NT2/D1 (cell line): ENCODE measurements around the gene FOCAD.

Experiments used
- DNase-seq: peaks from one replicate; pipeline ENCODE4 v3.0.0-alpha.2; 2011; ENCODE audit warnings: low read depth, low spot score
- H3K27me3 ChIP-seq: 2 replicates; pipeline ENCODE4 v1.6.0; 2011; ENCODE audit warnings: mild to moderate bottlenecking; ENCODE audit not compliant: insufficient read length, insufficient read depth
- H3K36me3 ChIP-seq: 2 replicates; pipeline ENCODE4 v1.6.1; 2011; ENCODE audit warnings: mild to moderate bottlenecking, low read length, mixed read lengths; ENCODE audit not compliant: insufficient read depth, insufficient read length
- H3K4me1 ChIP-seq: 2 replicates; pipeline ENCODE4 v1.5.1; 2011; ENCODE audit not compliant: insufficient read depth, insufficient read length
- H3K4me3 ChIP-seq: 2 replicates; pipeline ENCODE4 v1.5.1; 2011; ENCODE audit warnings: low read depth; ENCODE audit not compliant: insufficient read length
- H3K9ac ChIP-seq: 2 replicates; pipeline ENCODE4 v1.6.0; 2011; ENCODE audit warnings: low read depth; ENCODE audit not compliant: insufficient read length
- H3K9me3 ChIP-seq: 2 replicates; pipeline ENCODE4 v1.5.1; 2011; ENCODE audit warnings: mild to moderate bottlenecking, low read length; ENCODE audit not compliant: insufficient read depth
- SUZ12 ChIP-seq: IDR thresholded peaks from 2 replicates; pipeline ENCODE4 v1.6.1; 2011; ENCODE audit not compliant: insufficient read length, insufficient read depth; ENCODE audit errors: extremely low read depth
- YY1 ChIP-seq: IDR thresholded peaks from 2 replicates; pipeline ENCODE4 v1.6.1; 2011; ENCODE audit not compliant: insufficient read length, insufficient read depth
- ZNF274 ChIP-seq: IDR thresholded peaks from 2 replicates; pipeline ENCODE4 v1.6.1; 2011; ENCODE audit warnings: mild to moderate bottlenecking, low read depth, low read length

FOCAD gene

DNA sequence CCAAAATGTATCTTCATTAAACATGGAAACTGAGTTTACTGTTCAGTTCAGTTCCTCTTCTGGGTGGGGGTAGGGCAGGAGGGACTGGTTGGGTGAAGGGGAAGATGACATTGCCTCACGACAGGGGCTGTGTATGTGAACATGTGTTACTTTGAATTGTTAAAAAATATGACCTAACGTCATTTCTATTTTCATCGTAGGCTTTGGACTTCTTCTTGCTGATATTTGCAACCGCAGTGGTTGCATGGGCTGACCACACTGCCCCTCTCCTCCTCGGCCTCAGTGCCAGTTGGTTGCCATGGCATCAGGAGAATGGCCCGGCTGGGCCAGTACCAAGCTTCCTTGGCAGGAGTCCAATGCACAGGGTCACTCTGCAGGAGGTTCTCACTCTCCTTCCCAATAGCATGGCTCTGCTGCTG is 305.9 kb downstream of the FOCAD start:
- TF ChIP-seq YY1 (no peak), ZNF274 (no peak), SUZ12 (no peak)
- Histone ChIP-seq H3K9me3 (no peaks in the 10 kb centered on the region), H3K4me3 (no peak overlapping the region), H3K27me3 (no peaks in the 10 kb centered on the region), H3K36me3 (peaks cover 42% of the 10 kb centered on the region), H3K9ac (no peak overlapping the region), H3K4me1 (no peaks in the 10 kb centered on the region)
- no peak for DNase-seq

DNA sequence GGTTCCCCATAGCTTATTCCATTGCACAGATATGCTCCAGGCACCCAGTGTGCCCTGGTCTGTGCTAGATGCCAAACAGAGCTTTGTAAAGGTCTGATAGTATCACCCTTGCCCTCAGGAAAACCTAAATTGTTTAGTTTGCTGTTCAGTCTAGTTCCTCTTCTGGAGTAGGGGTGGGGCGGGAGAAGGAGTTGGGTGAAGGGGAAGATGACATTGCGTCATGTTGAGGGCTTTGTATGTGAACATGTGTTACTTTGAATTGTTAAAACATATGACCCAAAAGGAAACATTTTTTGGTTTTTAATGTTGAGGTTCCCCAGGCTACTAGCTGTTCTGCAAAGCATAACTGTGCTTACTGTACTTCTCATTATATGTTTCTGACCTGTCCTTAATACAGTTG is 306.8 kb downstream of the FOCAD start:
- Histone ChIP-seq H3K4me3 (no peak overlapping the region), H3K4me1 (no peaks in the 10 kb centered on the region), H3K9me3 (no peaks in the 10 kb centered on the region), H3K9ac (no peak overlapping the region), H3K27me3 (no peaks in the 10 kb centered on the region), H3K36me3 (peaks cover 49% of the 10 kb centered on the region)
- TF ChIP-seq YY1 (no peak), SUZ12 (no peak), ZNF274 (no peak)
- DNase-seq, result no peak

DNA sequence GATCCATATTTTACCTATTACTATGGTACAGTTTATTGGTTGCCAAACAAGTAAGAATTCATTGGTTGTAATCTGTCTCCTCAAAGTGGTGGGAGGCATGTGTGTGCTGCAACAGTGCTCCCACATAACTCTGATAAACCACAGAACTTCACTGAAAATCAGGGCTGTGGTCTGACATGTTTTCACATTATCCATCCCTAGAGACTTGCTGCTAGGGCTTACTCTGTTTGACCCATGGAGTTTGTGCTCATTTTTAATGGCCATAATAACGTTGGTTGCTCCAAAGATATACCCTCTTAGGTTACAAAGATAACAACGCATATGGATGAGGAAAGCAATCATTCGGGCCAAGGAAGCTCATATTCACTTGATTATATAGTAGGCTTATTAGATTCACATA is 310.4 kb downstream of the FOCAD start:
- DNase-seq, result no peak
- TF ChIP-seq ZNF274, result no peak
- TF ChIP-seq YY1, result no peak
- no peak for TF ChIP-seq SUZ12
- Histone ChIP-seq H3K9ac (no peak overlapping the region), H3K4me3 (no peak overlapping the region), H3K4me1 (no peaks in the 10 kb centered on the region), H3K27me3 (no peaks in the 10 kb centered on the region), H3K36me3 (peaks cover 41% of the 10 kb centered on the region), H3K9me3 (no peaks in the 10 kb centered on the region)

DNA sequence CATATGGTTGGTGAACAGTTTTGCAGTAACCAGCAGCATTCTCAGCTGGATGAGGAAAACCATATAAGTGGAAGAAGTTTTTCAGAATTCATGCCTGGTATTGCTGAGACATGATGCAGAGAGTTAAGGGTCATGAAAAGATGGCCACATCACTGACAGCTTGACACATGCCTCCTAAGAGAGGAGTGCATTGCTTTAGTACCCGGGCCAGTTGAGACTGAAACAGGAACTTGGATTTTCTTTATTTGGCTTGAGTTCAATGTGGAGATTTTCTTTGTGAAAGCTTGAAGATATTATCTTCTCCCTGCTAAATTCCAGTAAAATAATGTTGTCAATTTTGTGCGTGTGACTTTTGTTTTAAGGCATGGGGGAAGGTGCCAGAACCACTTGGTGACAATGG is 311.6 kb downstream of the FOCAD start:
- H3K9me3 ChIP-seq, result 0 out of 2 replicates have a peak, but pooled peaks cover 2% of the 10 kb centered on the region
- H3K9ac ChIP-seq, result no peak overlapping the region
- TF ChIP-seq ZNF274 (no peak), SUZ12 (no peak), YY1 (no peak)
- peaks cover 31% of the 10 kb centered on the region for H3K36me3 ChIP-seq
- H3K27me3 ChIP-seq, result no peaks in the 10 kb centered on the region
- no peak for DNase-seq
- H3K4me1 ChIP-seq, result no peaks in the 10 kb centered on the region
- no peak overlapping the region for H3K4me3 ChIP-seq

DNA sequence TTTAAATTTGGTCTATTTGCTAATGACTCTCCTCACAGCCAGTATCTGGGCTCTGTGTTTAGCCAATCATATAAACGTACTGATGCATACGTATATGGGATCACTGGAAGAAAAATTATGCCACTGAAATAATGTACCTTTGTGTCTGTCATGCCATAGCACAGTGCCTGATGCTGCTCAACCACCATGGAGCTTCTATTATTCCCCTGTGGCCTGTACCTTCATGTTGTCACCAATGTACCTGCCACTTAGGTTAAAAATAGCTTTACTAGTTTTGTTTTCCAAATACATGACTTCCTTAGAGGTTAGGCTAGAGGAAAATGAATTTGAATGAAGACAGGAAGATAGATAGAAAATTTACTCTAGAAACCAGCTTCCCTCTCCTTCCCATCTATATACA is 312.8 kb downstream of the FOCAD start:
- Histone ChIP-seq H3K9ac (no peak overlapping the region), H3K27me3 (no peaks in the 10 kb centered on the region), H3K4me3 (no peak overlapping the region), H3K9me3 (0 out of 2 replicates have a peak, but pooled peaks cover 4% of the 10 kb centered on the region), H3K4me1 (no peaks in the 10 kb centered on the region), H3K36me3 (peaks cover 26% of the 10 kb centered on the region)
- TF ChIP-seq YY1 (no peak), SUZ12 (no peak), ZNF274 (no peak)
- no peak for DNase-seq

DNA sequence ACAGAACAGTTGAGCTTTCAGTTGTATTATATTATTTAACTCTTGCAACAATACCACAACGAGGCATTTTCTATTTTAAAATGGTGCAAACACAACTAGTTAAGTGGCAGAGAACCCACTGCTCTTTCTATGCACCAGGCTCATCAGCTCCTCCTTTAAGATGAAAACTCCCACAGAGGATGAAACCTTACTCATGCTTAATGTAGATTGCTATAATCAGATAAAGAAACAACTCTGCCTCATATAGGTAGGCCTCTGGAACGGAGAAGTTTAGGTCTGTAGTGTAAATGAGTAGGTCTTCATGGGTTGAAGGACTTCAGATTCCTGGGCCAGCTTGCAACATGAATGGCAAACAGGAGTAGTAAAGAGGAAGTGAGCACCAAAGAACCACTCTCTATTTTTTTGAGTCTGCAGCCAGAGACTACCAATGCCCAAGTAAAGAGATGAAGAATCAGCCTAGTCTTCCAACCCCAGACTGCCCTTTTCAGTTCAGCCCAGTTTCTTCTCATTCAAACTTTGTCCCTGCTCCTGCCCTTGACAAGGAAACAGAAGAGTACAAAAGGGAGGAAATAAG is 313.5 kb downstream of the FOCAD start:
- TF ChIP-seq SUZ12 (no peak), ZNF274 (no peak), YY1 (no peak)
- Histone ChIP-seq H3K9ac (no peak overlapping the region), H3K36me3 (peaks cover 23% of the 10 kb centered on the region), H3K9me3 (0 out of 2 replicates have a peak, but pooled peaks cover 4% of the 10 kb centered on the region), H3K27me3 (no peaks in the 10 kb centered on the region), H3K4me3 (no peak overlapping the region), H3K4me1 (no peaks in the 10 kb centered on the region)
- no peak for DNase-seq

DNA sequence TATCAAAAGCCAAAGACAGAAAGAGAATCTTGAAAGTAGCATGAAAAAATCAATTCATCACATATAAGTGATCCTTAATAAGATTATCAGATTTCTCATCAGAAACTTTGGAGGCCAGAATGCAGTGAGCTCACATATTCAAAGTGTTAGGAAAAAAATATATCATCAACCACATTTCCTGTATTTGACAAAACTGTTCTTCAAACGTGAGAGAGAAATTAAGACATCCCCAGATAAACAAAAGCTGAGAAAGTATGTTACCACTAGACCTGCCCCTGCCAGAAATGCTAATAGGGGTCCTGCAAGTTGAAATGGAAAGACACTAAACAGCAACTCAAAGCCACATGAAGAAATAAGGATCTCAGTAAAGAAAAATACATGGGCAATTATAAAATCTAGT is 317.5 kb downstream of the FOCAD start:
- DNase-seq, result no peak
- Histone ChIP-seq H3K9ac (no peak overlapping the region), H3K27me3 (no peaks in the 10 kb centered on the region), H3K4me3 (no peak overlapping the region), H3K9me3 (0 out of 2 replicates have a peak, but pooled peaks cover 4% of the 10 kb centered on the region), H3K36me3 (no peaks in the 10 kb centered on the region), H3K4me1 (no peaks in the 10 kb centered on the region)
- TF ChIP-seq SUZ12 (no peak), ZNF274 (no peak), YY1 (no peak)

DNA sequence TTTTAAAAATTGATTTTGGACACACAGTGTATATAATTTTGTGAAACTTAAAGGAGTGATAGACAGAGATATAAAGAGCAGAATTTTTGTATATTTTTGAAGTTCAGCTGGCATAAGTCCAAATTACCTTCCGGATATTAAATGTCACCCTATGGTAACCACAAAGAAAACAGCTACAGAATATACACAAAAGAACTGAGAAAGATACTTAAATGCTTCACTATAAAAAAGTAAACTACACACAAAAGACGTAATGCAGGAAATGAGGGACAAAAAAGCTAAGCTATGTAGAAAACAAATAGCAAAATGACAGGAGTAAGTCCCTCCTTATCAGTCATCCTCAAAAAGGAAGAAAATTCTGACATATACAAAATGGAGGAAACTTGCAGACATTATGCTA is 318.0 kb downstream of the FOCAD start:
- TF ChIP-seq SUZ12 (no peak), ZNF274 (no peak), YY1 (no peak)
- Histone ChIP-seq H3K4me1 (no peaks in the 10 kb centered on the region), H3K9ac (no peak overlapping the region), H3K4me3 (no peak overlapping the region), H3K9me3 (0 out of 2 replicates have a peak, but pooled peaks cover 4% of the 10 kb centered on the region), H3K36me3 (no peaks in the 10 kb centered on the region), H3K27me3 (no peaks in the 10 kb centered on the region)
- no peak for DNase-seq
